CD14-positive monocyte (primary cell): Measurements from ENCODE around the gene KCNA1. TPM values are rescaled to one million over a fixed set of nuclear protein-coding genes. Genes with fewer than 3 reads are reported as not detected.

ENCODE experiments used
- DNase-seq, 3 donors: peaks; one replicate each; pipeline ENCODE4 v3.0.0-alpha.2; 2011 to 2022
- H2AFZ ChIP-seq: 2 replicates; pipeline ENCODE4 v1.6.0; 2012; ENCODE audit warnings: mild to moderate bottlenecking, low read depth, low read length, inconsistent platforms; ENCODE audit not compliant: insufficient read depth, poor library complexity, severe bottlenecking
- H3K27ac ChIP-seq, 2 donors: 1 replicate in 1 of 2; 2 replicates in 1 of 2; pipeline ENCODE4 v1.5.1; 2012 to 2013; ENCODE audit warnings: low read length in 2 of 2, control low read depth in 1 of 2, inconsistent platforms in 1 of 2, low read depth in 1 of 2, mild to moderate bottlenecking in 1 of 2
- H3K27me3 ChIP-seq, 2 donors: one replicate each; pipeline versions ENCODE4 v1.6.0 to v1.6.1; 2011 to 2013; ENCODE audit warnings: low read length in 2 of 2; ENCODE audit not compliant: control insufficient read depth in 2 of 2, insufficient read depth in 2 of 2
- H3K36me3 ChIP-seq, 2 donors: replicated peaks in 1 of 2; 1 replicate in 1 of 2; 2 replicates in 1 of 2; pipeline versions ENCODE4 v1.5.1 to v1.6.1; 2012 to 2013; ENCODE audit warnings: low read length in 2 of 2, control low read depth in 1 of 2, inconsistent platforms in 1 of 2, mild to moderate bottlenecking in 1 of 2; ENCODE audit not compliant: insufficient read depth in 2 of 2, control insufficient read depth in 1 of 2
- H3K4me1 ChIP-seq, 2 donors: 1 replicate in 1 of 2; 2 replicates in 1 of 2; pipeline versions ENCODE4 v1.5.1 to v1.6.1; 2012 to 2013; ENCODE audit warnings: low read length in 2 of 2, control low read depth in 1 of 2, inconsistent platforms in 1 of 2, mild to moderate bottlenecking in 1 of 2, moderate library complexity in 1 of 2; ENCODE audit not compliant: insufficient read depth in 2 of 2, control insufficient read depth in 1 of 2
- H3K4me2 ChIP-seq: replicated peaks from 2 replicates; pipeline ENCODE3; 2012; ENCODE audit warnings: low read length, moderate library complexity, mild to moderate bottlenecking; ENCODE audit not compliant: poor library complexity, severe bottlenecking; ENCODE audit errors: extremely low read depth
- H3K4me3 ChIP-seq, 3 experiments: fragments of 200-600 bp in 1 of 3; sonication (generic) in 1 of 3; replicated peaks in 1 of 3; 1 replicate in 2 of 3; 2 replicates in 1 of 3; pipeline ENCODE4 v1.5.1; 2011 to 2013; ENCODE audit warnings: low read length in 3 of 3, mild to moderate bottlenecking in 3 of 3, control low read depth in 2 of 3, low read depth in 2 of 3, inconsistent platforms in 1 of 3, moderate library complexity in 1 of 3
- H3K79me2 ChIP-seq: 2 replicates; pipeline ENCODE4 v1.6.0; 2012; ENCODE audit warnings: mild to moderate bottlenecking, control low read depth, inconsistent platforms, low read length, moderate library complexity; ENCODE audit not compliant: insufficient read depth
- H3K9ac ChIP-seq: 2 replicates; pipeline ENCODE4 v1.6.0; 2017; ENCODE audit warnings: low read length, mild to moderate bottlenecking; ENCODE audit not compliant: insufficient read depth, poor library complexity, severe bottlenecking
- H3K9me3 ChIP-seq, 2 donors: replicated peaks in 1 of 2; 1 replicate in 1 of 2; 2 replicates in 1 of 2; pipeline versions ENCODE4 v1.5.1 to v1.6.1; 2012 to 2013; ENCODE audit warnings: low read length in 2 of 2, control low read depth in 1 of 2; ENCODE audit not compliant: control insufficient read depth in 1 of 2, insufficient read depth in 1 of 2
- H4K20me1 ChIP-seq: 2 replicates; pipeline ENCODE4 v1.6.0; 2012; ENCODE audit warnings: mild to moderate bottlenecking, low read length, control low read depth, moderate library complexity; ENCODE audit not compliant: insufficient read depth
- H3K27ac Mint-ChIP-seq, 7 donors: one replicate each; pipeline ENCODE4 v1.8.0; 2020; ENCODE audit warnings: mild to moderate bottlenecking in 7 of 7, mixed read lengths in 7 of 7, moderate library complexity in 6 of 7, inconsistent platforms in 2 of 7
- H3K27me3 Mint-ChIP-seq, 3 donors: one replicate each; pipeline ENCODE4 v1.8.0; 2021 to 2022; ENCODE audit warnings: low read depth in 3 of 3, mild to moderate bottlenecking in 3 of 3, mixed read lengths in 3 of 3, moderate library complexity in 3 of 3, inconsistent platforms in 1 of 3
- H3K36me3 Mint-ChIP-seq, 2 donors: one replicate each; pipeline ENCODE4 v1.8.0; 2020; ENCODE audit warnings: mixed read lengths in 2 of 2, inconsistent platforms in 1 of 2, mild to moderate bottlenecking in 1 of 2
- H3K4me1 Mint-ChIP-seq: one replicate; pipeline ENCODE4 v1.8.0; 2020; ENCODE audit warnings: mild to moderate bottlenecking, mixed read lengths
- H3K4me3 Mint-ChIP-seq, 2 donors: one replicate each; pipeline ENCODE4 v1.8.0; 2020; ENCODE audit warnings: mild to moderate bottlenecking in 2 of 2, mixed read lengths in 2 of 2, moderate library complexity in 1 of 2
- H3K9me3 Mint-ChIP-seq, 7 donors: one replicate each; pipeline ENCODE4 v1.8.0; 2020 to 2022; ENCODE audit warnings: mixed read lengths in 7 of 7, mild to moderate bottlenecking in 6 of 7, moderate library complexity in 6 of 7, inconsistent platforms in 2 of 7
- WGBS: methylation state at CpG from one replicate; pipeline ENCODE4 v1.1.5; 2013; ENCODE audit warnings: missing lambda C conversion rate; ENCODE audit not compliant: insufficient coverage; 5-methylcytosine and 5-hydroxymethylcytosine counted together
- intact Hi-C, 2 donors: fragments of 100-400 bp; cut with micrococcal nuclease; formaldehyde crosslinking; loops; one replicate each; pipeline versions ENCODE4 v1.15.0 to v1.15.1; 2023
- polyA plus RNA-seq, 3 donors: library from polyadenylated mRNA; depleted of rRNA in 1 of 3; unstranded in 2 of 3; stranded (reverse) in 1 of 3; fragments of 300-500 nt in 2 of 3; fragments of >200 nt in 1 of 3; fragmentation: Illumina TruSeq in 2 of 3; gene quantifications; 1 replicate in 2 of 3; 2 replicates in 1 of 3; pipeline ENCODE4 v1.2.3, GENCODE V29; 2012 to 2021
- TF ChIP-seq, protein P1 (sequence below): fragments of 200-600 bp; IDR thresholded peaks from one replicate; pipeline ENCODE4 v1.8.0; 2022; ENCODE audit warnings: antibody characterized with exemption, mild to moderate bottlenecking

The KCNA1 gene
- polyA plus RNA-seq, 3 donors, result not detected

GRCh38 chr12:4943938-4944284 is 34.2 kb downstream of the KCNA1 start:
- no peaks in the 10 kb centered on the region for H3K36me3 Mint-ChIP-seq
- Histone ChIP-seq H2AFZ (no peak overlapping the region), H3K36me3 (no peaks in the 10 kb centered on the region), H3K4me1 (no peaks in the 10 kb centered on the region), H3K79me2 (no peaks in the 10 kb centered on the region), H3K4me3 (no peak overlapping the region), H3K4me2 (no peak overlapping the region), H3K9me3 (no peaks in the 10 kb centered on the region), H3K9ac (no peak overlapping the region), H3K27ac (no peak overlapping the region), H3K27me3 (no peaks in the 10 kb centered on the region), H4K20me1 (no peaks in the 10 kb centered on the region)
- TF ChIP-seq, protein P1, sequence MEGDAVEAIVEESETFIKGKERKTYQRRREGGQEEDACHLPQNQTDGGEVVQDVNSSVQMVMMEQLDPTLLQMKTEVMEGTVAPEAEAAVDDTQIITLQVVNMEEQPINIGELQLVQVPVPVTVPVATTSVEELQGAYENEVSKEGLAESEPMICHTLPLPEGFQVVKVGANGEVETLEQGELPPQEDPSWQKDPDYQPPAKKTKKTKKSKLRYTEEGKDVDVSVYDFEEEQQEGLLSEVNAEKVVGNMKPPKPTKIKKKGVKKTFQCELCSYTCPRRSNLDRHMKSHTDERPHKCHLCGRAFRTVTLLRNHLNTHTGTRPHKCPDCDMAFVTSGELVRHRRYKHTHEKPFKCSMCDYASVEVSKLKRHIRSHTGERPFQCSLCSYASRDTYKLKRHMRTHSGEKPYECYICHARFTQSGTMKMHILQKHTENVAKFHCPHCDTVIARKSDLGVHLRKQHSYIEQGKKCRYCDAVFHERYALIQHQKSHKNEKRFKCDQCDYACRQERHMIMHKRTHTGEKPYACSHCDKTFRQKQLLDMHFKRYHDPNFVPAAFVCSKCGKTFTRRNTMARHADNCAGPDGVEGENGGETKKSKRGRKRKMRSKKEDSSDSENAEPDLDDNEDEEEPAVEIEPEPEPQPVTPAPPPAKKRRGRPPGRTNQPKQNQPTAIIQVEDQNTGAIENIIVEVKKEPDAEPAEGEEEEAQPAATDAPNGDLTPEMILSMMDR, result no peak
- H3K27ac Mint-ChIP-seq, result no peak overlapping the region
- peaks cover 0 to 11% (median 3%) of the 10 kb centered on the region in 3 donors for H3K27me3 Mint-ChIP-seq
- no peak overlapping the region for H3K4me3 Mint-ChIP-seq
- no peaks in the 10 kb centered on the region for H3K9me3 Mint-ChIP-seq
- 33% methylated on average over 4 of the region's 4 CpGs for WGBS
- intact Hi-C loops, result no loop called here
- H3K4me1 Mint-ChIP-seq, result peaks cover 4% of the 10 kb centered on the region
- DNase-seq, result no peak

DNA sequence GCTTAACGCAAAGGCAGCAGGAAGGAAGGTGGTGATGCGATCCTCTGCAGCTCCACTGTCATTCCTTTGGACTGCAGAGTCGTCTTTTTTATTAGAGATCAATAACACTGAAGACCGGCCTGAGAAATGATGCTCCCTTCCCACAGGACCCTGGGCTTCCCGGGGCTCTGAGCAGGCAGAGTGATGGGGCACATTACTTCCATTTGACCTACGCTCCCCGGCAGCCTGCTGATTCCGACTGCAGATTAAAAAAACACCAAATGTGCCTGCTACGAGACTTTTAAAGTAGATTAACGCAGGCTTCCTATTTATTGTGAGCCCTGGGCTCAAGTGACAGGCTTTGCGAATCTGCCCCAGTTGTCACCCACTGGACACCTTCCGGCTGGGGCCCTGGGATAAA is 37.5 kb downstream of the KCNA1 start:
- Histone ChIP-seq H4K20me1 (no peaks in the 10 kb centered on the region), H3K4me2 (no peak overlapping the region), H3K4me1 (no peaks in the 10 kb centered on the region), H3K9me3 (no peaks in the 10 kb centered on the region), H3K27ac (no peak overlapping the region), H3K4me3 (no peak overlapping the region), H3K36me3 (no peaks in the 10 kb centered on the region), H3K79me2 (no peaks in the 10 kb centered on the region), H2AFZ (no peak overlapping the region), H3K27me3 (peaks cover 5 to 7% of the 10 kb centered on the region in 2 donors), H3K9ac (no peak overlapping the region)
- no peak for DNase-seq
- Mint-ChIP-seq H3K27me3 (peaks cover 7 to 18% (median 14%) of the 10 kb centered on the region in 3 donors), H3K27ac (no peak overlapping the region), H3K9me3 (no peaks in the 10 kb centered on the region), H3K4me1 (peaks cover 4% of the 10 kb centered on the region), H3K36me3 (no peaks in the 10 kb centered on the region), H3K4me3 (no peak overlapping the region)
- WGBS, result 90% methylated on average over 12 of the region's 12 CpGs
- TF ChIP-seq, protein P1, result no peak
- intact Hi-C loops, result no loop called here
